Loucy (cell line): ENCODE data around the gene SLAMF8.

Experiments used
- H2AFZ ChIP-seq: fragments of 200-600 bp; sonication (generic); 2 replicates; pipeline ENCODE4 v1.6.0; 2016; ENCODE audit warnings: antibody characterized with exemption, mild to moderate bottlenecking, low read length, moderate library complexity
- H3F3A ChIP-seq: fragments of 200-600 bp; 2 replicates; pipeline ENCODE4 v1.6.0; 2016; ENCODE audit warnings: antibody characterized with exemption, low read depth, mild to moderate bottlenecking
- H3K27me3 ChIP-seq: fragments of 200-600 bp; sonication (generic); 2 replicates; pipeline ENCODE4 v1.6.1; 2014; ENCODE audit warnings: low read length, mild to moderate bottlenecking; ENCODE audit not compliant: insufficient read depth, poor library complexity, severe bottlenecking
- H3K36me3 ChIP-seq: fragments of 200-600 bp; sonication (generic); 2 replicates; pipeline ENCODE4 v1.6.1; 2016; ENCODE audit warnings: low read length; ENCODE audit not compliant: insufficient read depth
- H3K4me1 ChIP-seq: fragments of 200-600 bp; sonication (generic); 2 replicates; pipeline ENCODE4 v1.5.1; 2014; ENCODE audit warnings: low read length, mild to moderate bottlenecking; ENCODE audit not compliant: insufficient read depth, poor library complexity, severe bottlenecking
- H3K4me2 ChIP-seq: fragments of 200-600 bp; sonication (generic); 2 replicates; pipeline ENCODE4 v1.6.0; 2014; ENCODE audit warnings: antibody characterized with exemption, low read length, low read depth, mild to moderate bottlenecking; ENCODE audit not compliant: poor library complexity, severe bottlenecking
- H3K4me3 ChIP-seq: fragments of 200-600 bp; sonication (generic); 2 replicates; pipeline ENCODE4 v1.5.1; 2014; ENCODE audit warnings: low read length, mild to moderate bottlenecking, mixed read lengths; ENCODE audit not compliant: poor library complexity, severe bottlenecking
- H3K79me2 ChIP-seq: fragments of 200-600 bp; sonication (generic); 2 replicates; pipeline ENCODE4 v1.6.1; 2014; ENCODE audit warnings: low read length; ENCODE audit not compliant: insufficient read depth
- H3K9ac ChIP-seq: fragments of 200-600 bp; sonication (generic); 2 replicates; pipeline ENCODE4 v1.6.0; 2014; ENCODE audit warnings: mild to moderate bottlenecking, low read depth, low read length, moderate library complexity; ENCODE audit not compliant: poor library complexity, severe bottlenecking
- H3K9me2 ChIP-seq: fragments of 200-600 bp; sonication (generic); replicated peaks from 2 replicates; pipeline ENCODE4 v1.6.1; 2016; ENCODE audit warnings: low read depth, low read length, mixed read lengths
- H3K9me3 ChIP-seq: fragments of 200-600 bp; sonication (generic); 2 replicates; pipeline ENCODE4 v1.6.1; 2014; ENCODE audit warnings: mild to moderate bottlenecking, antibody characterized with exemption, low read length, low read depth; ENCODE audit not compliant: insufficient read depth
- H4K20me1 ChIP-seq: fragments of 200-600 bp; sonication (generic); 2 replicates; pipeline ENCODE4 v1.6.0; 2014; ENCODE audit warnings: antibody characterized with exemption, low read length, mild to moderate bottlenecking; ENCODE audit not compliant: insufficient read depth, poor library complexity, severe bottlenecking
- EZH2phosphoT487 ChIP-seq: fragments of 200-600 bp; IDR thresholded peaks from 2 replicates; pipeline ENCODE4 v1.6.1; 2018; ENCODE audit warnings: antibody characterized with exemption, mild to moderate bottlenecking, moderate library complexity, borderline replicate concordance
- TF ChIP-seq, protein P1 (sequence below): fragments of 200-600 bp; sonication (generic); conservative IDR thresholded peaks from 2 replicates; pipeline ENCODE4 v1.5.1; 2014; ENCODE audit warnings: mild to moderate bottlenecking, antibody characterized with exemption, low read length

The SLAMF8 gene

DNA sequence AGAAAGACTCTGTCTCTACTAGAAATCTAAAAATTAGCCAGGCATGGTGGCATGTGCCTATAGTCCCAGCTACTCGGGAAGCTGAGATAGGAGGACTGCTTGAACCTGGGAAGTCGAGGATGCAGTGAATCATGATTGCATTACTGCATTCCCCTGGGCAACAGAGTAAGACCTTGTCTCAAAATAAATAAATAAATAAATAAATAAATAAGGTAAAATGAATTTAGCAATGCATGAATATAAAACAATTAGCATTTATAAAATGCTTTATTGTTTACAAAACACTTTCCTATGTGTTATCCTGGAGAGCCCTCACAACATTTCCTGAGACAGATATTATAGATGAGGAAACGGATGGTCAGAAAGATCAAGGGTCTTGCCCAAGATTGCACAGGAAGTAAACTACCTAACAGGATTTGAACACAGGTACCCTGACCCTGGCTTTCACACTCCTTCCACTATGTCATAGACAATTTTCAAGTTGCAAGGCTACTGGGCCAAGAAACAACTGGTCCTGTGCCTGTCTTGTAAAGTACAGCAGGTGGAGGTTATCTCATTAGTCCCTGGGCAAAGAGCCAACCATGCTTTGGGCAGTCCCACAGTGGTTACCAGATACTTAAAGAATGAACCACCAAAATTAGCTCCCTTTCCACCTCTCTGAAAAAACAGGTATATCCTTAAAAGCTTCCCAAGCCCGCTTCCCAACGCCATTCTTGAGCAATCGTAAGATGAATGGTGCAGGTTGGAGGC, 51.2 kb downstream of the SLAMF8 start:
- H4K20me1 ChIP-seq = no peaks in the 10 kb centered on the region
- no peaks in the 10 kb centered on the region for H3K36me3 ChIP-seq
- H3K4me1 ChIP-seq = peaks cover 19% of the 10 kb centered on the region
- no peak overlapping the region for H3K9ac ChIP-seq
- no peak overlapping the region for H2AFZ ChIP-seq
- TF ChIP-seq, protein P1, sequence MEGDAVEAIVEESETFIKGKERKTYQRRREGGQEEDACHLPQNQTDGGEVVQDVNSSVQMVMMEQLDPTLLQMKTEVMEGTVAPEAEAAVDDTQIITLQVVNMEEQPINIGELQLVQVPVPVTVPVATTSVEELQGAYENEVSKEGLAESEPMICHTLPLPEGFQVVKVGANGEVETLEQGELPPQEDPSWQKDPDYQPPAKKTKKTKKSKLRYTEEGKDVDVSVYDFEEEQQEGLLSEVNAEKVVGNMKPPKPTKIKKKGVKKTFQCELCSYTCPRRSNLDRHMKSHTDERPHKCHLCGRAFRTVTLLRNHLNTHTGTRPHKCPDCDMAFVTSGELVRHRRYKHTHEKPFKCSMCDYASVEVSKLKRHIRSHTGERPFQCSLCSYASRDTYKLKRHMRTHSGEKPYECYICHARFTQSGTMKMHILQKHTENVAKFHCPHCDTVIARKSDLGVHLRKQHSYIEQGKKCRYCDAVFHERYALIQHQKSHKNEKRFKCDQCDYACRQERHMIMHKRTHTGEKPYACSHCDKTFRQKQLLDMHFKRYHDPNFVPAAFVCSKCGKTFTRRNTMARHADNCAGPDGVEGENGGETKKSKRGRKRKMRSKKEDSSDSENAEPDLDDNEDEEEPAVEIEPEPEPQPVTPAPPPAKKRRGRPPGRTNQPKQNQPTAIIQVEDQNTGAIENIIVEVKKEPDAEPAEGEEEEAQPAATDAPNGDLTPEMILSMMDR = no peak
- no peak for TF ChIP-seq EZH2phosphoT487
- H3K9me2 ChIP-seq = no peaks in the 10 kb centered on the region
- H3F3A ChIP-seq = no peaks in the 10 kb centered on the region
- H3K79me2 ChIP-seq = no peaks in the 10 kb centered on the region
- no peaks in the 10 kb centered on the region for H3K9me3 ChIP-seq
- no peak overlapping the region for H3K4me2 ChIP-seq
- no peaks in the 10 kb centered on the region for H3K27me3 ChIP-seq
- no peak overlapping the region for H3K4me3 ChIP-seq

DNA sequence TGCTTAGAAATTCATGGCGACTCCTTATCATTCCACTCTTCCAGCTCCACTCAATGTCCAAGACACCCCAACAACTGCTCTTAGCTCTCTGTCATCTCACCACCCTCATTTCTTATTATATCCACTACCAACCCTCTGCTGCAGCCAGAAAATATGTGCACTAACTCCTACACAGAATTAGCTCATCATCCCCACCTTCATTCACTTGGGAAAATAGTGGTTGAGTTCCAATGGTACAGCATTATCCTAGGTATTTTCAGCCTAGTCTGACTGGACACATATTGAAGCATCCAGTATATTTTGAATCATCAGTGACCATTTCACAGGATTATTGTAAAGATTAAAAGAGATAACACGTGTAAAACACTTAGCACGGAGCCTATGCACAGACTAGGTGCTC, 52.5 kb downstream of the SLAMF8 start:
- no peak for TF ChIP-seq EZH2phosphoT487
- TF ChIP-seq, protein P1 = no peak
- H3K9me2 ChIP-seq = no peaks in the 10 kb centered on the region
- H3K4me3 ChIP-seq = no peak overlapping the region
- H3K27me3 ChIP-seq = no peaks in the 10 kb centered on the region
- no peaks in the 10 kb centered on the region; the same call in 1 of the 2 replicates for H3F3A ChIP-seq
- no peak overlapping the region for H3K4me2 ChIP-seq
- H3K36me3 ChIP-seq = no peaks in the 10 kb centered on the region
- no peaks in the 10 kb centered on the region for H3K9me3 ChIP-seq
- no peaks in the 10 kb centered on the region for H4K20me1 ChIP-seq
- H3K79me2 ChIP-seq = no peaks in the 10 kb centered on the region
- peaks cover 19% of the 10 kb centered on the region for H3K4me1 ChIP-seq
- no peak overlapping the region for H2AFZ ChIP-seq
- no peak overlapping the region for H3K9ac ChIP-seq

DNA sequence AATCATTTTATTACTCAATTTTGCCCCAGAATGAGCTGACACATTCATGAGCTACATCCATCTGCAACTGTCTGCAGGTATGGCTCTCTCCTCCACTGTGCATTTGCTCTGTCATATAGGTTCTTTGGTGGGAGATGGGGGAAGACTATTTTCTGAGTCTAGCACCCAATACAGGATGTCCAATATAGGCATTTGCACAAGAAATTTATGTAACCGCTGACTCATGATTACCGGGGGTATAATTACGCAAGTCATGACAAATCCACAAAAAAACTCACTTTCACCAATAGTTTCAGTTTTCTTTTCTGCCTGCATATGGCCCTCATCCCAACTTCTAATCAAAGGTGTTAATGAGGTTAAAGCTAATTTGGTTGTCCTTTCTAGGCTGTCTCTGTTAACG, 53.3 kb downstream of the SLAMF8 start:
- H3F3A ChIP-seq = no peaks in the 10 kb centered on the region; the same call in 1 of the 2 replicates
- H3K9me3 ChIP-seq = no peaks in the 10 kb centered on the region
- H3K36me3 ChIP-seq = no peaks in the 10 kb centered on the region
- no peaks in the 10 kb centered on the region for H3K79me2 ChIP-seq
- H2AFZ ChIP-seq = no peak overlapping the region
- H3K9ac ChIP-seq = no peak overlapping the region
- TF ChIP-seq EZH2phosphoT487 = no peak
- TF ChIP-seq, protein P1 = no peak
- H3K4me3 ChIP-seq = no peak overlapping the region
- H4K20me1 ChIP-seq = no peaks in the 10 kb centered on the region
- H3K27me3 ChIP-seq = no peaks in the 10 kb centered on the region
- H3K9me2 ChIP-seq = no peaks in the 10 kb centered on the region
- H3K4me2 ChIP-seq = no peak overlapping the region
- peaks cover 19% of the 10 kb centered on the region for H3K4me1 ChIP-seq
